ENCODE data around the gene STKLD1.
A peak's percentile ranks its signal among the peaks of the same experiment; 100 is the strongest.

STKLD1 gene

GRCh38 chr9:133347985-133348717 lies 28.0 kb upstream of the STKLD1 start, which contains the start of the genes MED22 and RPL7A:
TSS of gene MED22 (minus strand) at chr9:133348131. CDS start at chr9:133346662, 1,469 bp downstream.
TSS of gene RPL7A (plus strand) at chr9:133348218. CDS start at chr9:133348244, 26 bp downstream.
- no peaks in the 10 kb centered on the region for H3K27me3 ChIP-seq (ENCODE audit: control insufficient read depth, insufficient read depth, low read length)
- H3K4me3 ChIP-seq (ENCODE audit: low read depth, low read length): peak within 1 kb of the TSS; percentile 77
- peak within 1 kb of the TSS; percentile 91 for H3K4me2 ChIP-seq (ENCODE audit: low read length)
- peak within 1 kb of the TSS; percentile 93 for H2AFZ ChIP-seq
- H3K9me3 ChIP-seq (ENCODE audit: control insufficient read depth, low read length): no peaks in the 10 kb centered on the region
- TF ChIP-seq CTCF (IDR thresholded peaks at IDR 0.05): no peak
- H3K27ac ChIP-seq: peak within 1 kb of the TSS; percentile 88
- peaks cover 3% of the 10 kb centered on the region for H3K4me1 ChIP-seq
- H3K9ac ChIP-seq: peak within 1 kb of the TSS; percentile 84
- no peaks in the 10 kb centered on the region for H3K79me2 ChIP-seq
- no peaks in the 10 kb centered on the region for H3K36me3 ChIP-seq (ENCODE audit: control insufficient read depth, insufficient read depth, low read length)

- H3K4me1 ChIP-seq: peaks cover 3% of the 10 kb centered on the region
- no peak overlapping the region for H2AFZ ChIP-seq
- H3K36me3 ChIP-seq (ENCODE audit: control insufficient read depth, insufficient read depth, low read length): no peaks in the 10 kb centered on the region
- peak overlapping the region; percentile 91 for H3K4me2 ChIP-seq (ENCODE audit: low read length)
- H3K9me3 ChIP-seq (ENCODE audit: control insufficient read depth, low read length): no peaks in the 10 kb centered on the region
- peak overlapping the region; percentile 84 for H3K9ac ChIP-seq
- H3K27ac ChIP-seq: peak overlapping the region; percentile 88
- H3K79me2 ChIP-seq: no peaks in the 10 kb centered on the region
- TF ChIP-seq CTCF (IDR thresholded peaks at IDR 0.05): no peak
- no peaks in the 10 kb centered on the region for H3K27me3 ChIP-seq (ENCODE audit: control insufficient read depth, insufficient read depth, low read length)
- H3K4me3 ChIP-seq (ENCODE audit: low read depth, low read length): peak overlapping the region; percentile 77
Measured at GRCh38 chr9:133348718-133349573, 27.2 kb upstream of the STKLD1 start.

GRCh38 chr9:133349965-133350616 lies 26.1 kb upstream of the STKLD1 start:
- Histone ChIP-seq H3K4me1 (peaks cover 3% of the 10 kb centered on the region), H3K9me3 (ENCODE audit: control insufficient read depth, low read length) (no peaks in the 10 kb centered on the region), H2AFZ (no peak overlapping the region), H3K27me3 (ENCODE audit: control insufficient read depth, insufficient read depth, low read length) (no peaks in the 10 kb centered on the region), H3K27ac (no peak overlapping the region), H3K4me2 (ENCODE audit: low read length) (no peak overlapping the region), H3K4me3 (ENCODE audit: low read depth, low read length) (no peak overlapping the region), H3K79me2 (no peaks in the 10 kb centered on the region), H3K36me3 (ENCODE audit: control insufficient read depth, insufficient read depth, low read length) (no peaks in the 10 kb centered on the region), H3K9ac (no peak overlapping the region)
- no peak for TF ChIP-seq CTCF (IDR thresholded peaks at IDR 0.05)

GRCh38 chr9:133351526-133351907 lies 24.6 kb upstream of the STKLD1 start:
- Histone ChIP-seq H3K27me3 (ENCODE audit: control insufficient read depth, insufficient read depth, low read length) (no peaks in the 10 kb centered on the region), H3K4me2 (ENCODE audit: low read length) (no peak overlapping the region), H2AFZ (no peak overlapping the region), H3K4me1 (peaks cover 3% of the 10 kb centered on the region), H3K36me3 (ENCODE audit: control insufficient read depth, insufficient read depth, low read length) (no peaks in the 10 kb centered on the region), H3K27ac (no peak overlapping the region), H3K4me3 (ENCODE audit: low read depth, low read length) (no peak overlapping the region), H3K9ac (no peak overlapping the region), H3K9me3 (ENCODE audit: control insufficient read depth, low read length) (no peaks in the 10 kb centered on the region), H3K79me2 (no peaks in the 10 kb centered on the region)
- no peak for TF ChIP-seq CTCF (IDR thresholded peaks at IDR 0.05)
